Fibroblast of the conjunctiva (primary cell): Measurements from ENCODE around the gene LYPD8.

Experiments
- DNase-seq: peaks from one replicate; pipeline ENCODE4 v3.0.0-alpha.2; 2010; ENCODE audit warnings: low read depth

LYPD8 gene

GRCh38 chr1:248697907-248698306 is 57.7 kb downstream of the LYPD8 start:
- no peak for DNase-seq

DNA sequence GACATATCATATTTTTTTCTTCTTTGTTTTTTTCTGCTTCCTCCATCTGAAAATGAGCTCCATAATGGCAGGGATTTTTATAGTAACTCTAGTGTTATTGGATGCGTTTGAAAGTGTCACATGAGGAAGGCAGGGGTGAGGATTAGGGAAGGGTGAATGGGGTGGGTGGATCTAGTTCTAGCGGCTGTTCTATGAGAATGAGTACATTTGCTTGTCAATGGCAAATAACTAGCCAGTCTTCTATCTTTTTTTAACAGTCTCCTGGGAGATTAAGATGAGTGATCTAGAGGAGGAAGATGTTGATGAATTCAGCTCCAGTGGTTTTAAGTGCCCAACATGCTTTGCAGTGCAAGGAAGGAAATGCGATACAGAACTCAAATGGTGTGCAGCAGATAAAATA is 58.8 kb downstream of the LYPD8 start:
- DNase-seq = no peak

- no peak for DNase-seq
Measured at GRCh38 chr1:248696261-248696660, 59.3 kb downstream of the LYPD8 start.

GRCh38 chr1:248695451-248696132 is 60.0 kb downstream of the LYPD8 start:
- DNase-seq = no peak

DNA sequence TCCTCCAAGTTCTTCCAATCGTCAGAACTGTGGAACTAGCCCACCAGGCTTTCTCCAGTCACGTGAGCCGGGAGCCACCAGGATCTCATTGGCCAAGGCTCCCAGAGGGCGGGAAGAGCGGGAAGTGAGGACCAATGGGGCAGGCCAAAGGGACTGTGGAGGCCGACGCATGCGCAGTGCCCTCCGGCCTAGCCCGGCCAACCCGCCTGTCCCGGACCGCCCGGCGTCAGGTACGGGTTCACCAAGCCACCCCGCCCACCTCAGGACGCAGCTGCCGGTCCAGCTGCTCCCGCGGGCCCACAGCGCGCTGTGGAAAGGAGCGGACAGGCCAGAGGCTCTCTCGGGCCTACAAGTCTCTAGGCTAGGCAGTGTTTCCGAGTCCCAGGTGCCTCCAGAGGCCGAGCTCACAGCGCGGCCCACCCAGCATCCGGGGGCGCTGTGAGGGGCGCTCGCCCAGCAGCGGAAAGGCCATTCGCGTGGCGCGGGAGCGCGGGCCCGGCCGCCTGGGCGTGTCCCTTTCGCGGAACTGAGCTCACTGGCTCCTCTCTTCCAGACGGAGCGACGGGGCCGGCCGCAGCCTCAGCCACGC is 63.9 kb downstream of the LYPD8 start:
- no peak for DNase-seq
